Activated T-cell treated with anti-CD3 and anti-CD28 coated beads, Interleukin-2, amount 50 U/mL, for 72 hours (primary cell): Measurements from ENCODE around the gene F12. TPM values are rescaled to one million over a fixed set of nuclear protein-coding genes. Genes with fewer than 3 reads are reported as not detected.

Experiments
- ATAC-seq, 2 donors: fragments of 150-1000 bp; cut with Tn5 transposase; replicated peaks in 1 of 2; 2 replicates each; pipeline ENCODE4 v1.10.0; 2021; ENCODE audit warnings: moderate library complexity in 2 of 2, mild to moderate bottlenecking in 1 of 2
- DNase-seq, 2 donors: peaks; one replicate each; pipeline ENCODE4 v3.0.0; 2021 to 2022; ENCODE audit warnings: mixed read lengths in 1 of 2
- H3K27ac Mint-ChIP-seq: one replicate; pipeline ENCODE4 v1.8.0; 2022; ENCODE audit warnings: mild to moderate bottlenecking, moderate library complexity, mixed read lengths
- H3K27me3 Mint-ChIP-seq: one replicate; pipeline ENCODE4 v1.8.0; 2022; ENCODE audit warnings: low read depth, mixed read lengths
- H3K36me3 Mint-ChIP-seq, 2 donors: one replicate each; pipeline ENCODE4 v1.8.0; 2022; ENCODE audit warnings: mixed read lengths in 2 of 2, mild to moderate bottlenecking in 1 of 2; ENCODE audit not compliant: insufficient read depth in 2 of 2
- H3K4me1 Mint-ChIP-seq: one replicate; pipeline ENCODE4 v1.8.0; 2022; ENCODE audit warnings: low read depth, mixed read lengths
- H3K4me3 Mint-ChIP-seq, 2 donors: one replicate each; pipeline ENCODE4 v1.8.0; 2022; ENCODE audit warnings: mild to moderate bottlenecking in 2 of 2, mixed read lengths in 2 of 2, moderate library complexity in 2 of 2
- H3K9me3 Mint-ChIP-seq, 2 donors: one replicate each; pipeline ENCODE4 v1.8.0; 2022; ENCODE audit warnings: mixed read lengths in 2 of 2
- total RNA-seq, 2 donors: library from RNA; stranded (reverse); gene quantifications; one replicate each; pipeline ENCODE4 v1.2.3, GENCODE V29; 2022

Gene F12
- total RNA-seq, 2 donors from 2014 or later: 6.5 to 6.7 TPM

GRCh38 chr5:177359451-177359851 is 49.9 kb downstream of the F12 start:
- peak overlapping the region; percentile 80 for H3K27ac Mint-ChIP-seq
- ATAC-seq (no peak), DNase-seq (no peak)
- peaks cover 80% of the 10 kb centered on the region for H3K4me1 Mint-ChIP-seq
- H3K36me3 Mint-ChIP-seq: peaks cover 6% of the 10 kb centered on the region in 2 donors
- peak overlapping the region; percentile 73 to 87 for H3K4me3 Mint-ChIP-seq
- no peaks in the 10 kb centered on the region for H3K27me3 Mint-ChIP-seq
- peaks cover 0 to 1% of the 10 kb centered on the region in 2 donors for H3K9me3 Mint-ChIP-seq

GRCh38 chr5:177358370-177358819 is 51.0 kb downstream of the F12 start:
- Mint-ChIP-seq H3K27me3 (no peaks in the 10 kb centered on the region), H3K36me3 (peaks cover 6% of the 10 kb centered on the region in 2 donors), H3K9me3 (peaks cover 0 to 1% of the 10 kb centered on the region in 2 donors), H3K4me3 (peak overlapping the region; percentile 73 to 87), H3K27ac (peak overlapping the region; percentile 80), H3K4me1 (peaks cover 70% of the 10 kb centered on the region)
- no peak for DNase-seq
- no peak for ATAC-seq

GRCh38 chr5:177357459-177358351 is 51.7 kb downstream of the F12 start, which contains the start of gene RGS14:
Gene RGS14, plus strand, starts transcription at chr5:177357924. Its CDS starts 101 bp downstream, at chr5:177358025.
- Mint-ChIP-seq H3K4me3 (peak within 1 kb of the TSS; percentile 73 to 87), H3K9me3 (peaks cover 0 to 1% of the 10 kb centered on the region in 2 donors), H3K27me3 (no peaks in the 10 kb centered on the region), H3K4me1 (peaks cover 66% of the 10 kb centered on the region), H3K36me3 (peaks cover 6% of the 10 kb centered on the region in 2 donors), H3K27ac (peak within 1 kb of the TSS; percentile 80)
- DNase-seq (peak; percentile 70 to 72), ATAC-seq (peak; percentile 94)

GRCh38 chr5:177357146-177357458 is 52.3 kb downstream of the F12 start:
- Mint-ChIP-seq H3K9me3 (peaks cover 0 to 1% of the 10 kb centered on the region in 2 donors), H3K4me3 (peak overlapping the region; percentile 73 to 87), H3K36me3 (peaks cover 6 to 7% of the 10 kb centered on the region in 2 donors), H3K27ac (peak overlapping the region; percentile 69), H3K4me1 (peaks cover 63% of the 10 kb centered on the region), H3K27me3 (no peaks in the 10 kb centered on the region)
- ATAC-seq: no peak
- no peak for DNase-seq

- ATAC-seq (no peak), DNase-seq (no peak)
- H3K27me3 Mint-ChIP-seq: no peaks in the 10 kb centered on the region
- peaks cover 62% of the 10 kb centered on the region for H3K4me1 Mint-ChIP-seq
- no peak overlapping the region for H3K27ac Mint-ChIP-seq
- peak overlapping the region; percentile 73 to 87 for H3K4me3 Mint-ChIP-seq
- H3K36me3 Mint-ChIP-seq: peaks cover 6 to 8% of the 10 kb centered on the region in 2 donors
- peaks cover 0 to 1% of the 10 kb centered on the region in 2 donors for H3K9me3 Mint-ChIP-seq
Observed at GRCh38 chr5:177356746-177357145, 52.6 kb downstream of the F12 start.

- DNase-seq (no peak), ATAC-seq (no peak)
- peak overlapping the region in 1 of 2 donors; percentile 51 for H3K4me3 Mint-ChIP-seq
- H3K9me3 Mint-ChIP-seq: peaks cover 0 to 1% of the 10 kb centered on the region in 2 donors
- peaks cover 53% of the 10 kb centered on the region for H3K4me1 Mint-ChIP-seq
- no peaks in the 10 kb centered on the region for H3K27me3 Mint-ChIP-seq
- H3K27ac Mint-ChIP-seq: no peak overlapping the region
- peaks cover 6 to 8% of the 10 kb centered on the region in 2 donors for H3K36me3 Mint-ChIP-seq
Observed at GRCh38 chr5:177355868-177356168, 53.5 kb downstream of the F12 start.

GRCh38 chr5:177355162-177355867 is 54.0 kb downstream of the F12 start:
- ATAC-seq: no peak
- Mint-ChIP-seq H3K27ac (no peak overlapping the region), H3K36me3 (peaks cover 6 to 8% of the 10 kb centered on the region in 2 donors), H3K27me3 (no peaks in the 10 kb centered on the region), H3K9me3 (peaks cover 0 to 1% of the 10 kb centered on the region in 2 donors), H3K4me3 (no peak overlapping the region), H3K4me1 (peaks cover 53% of the 10 kb centered on the region)
- no peak for DNase-seq

- Mint-ChIP-seq H3K27ac (no peak overlapping the region), H3K27me3 (no peaks in the 10 kb centered on the region), H3K36me3 (peaks cover 6 to 8% of the 10 kb centered on the region in 2 donors), H3K4me1 (peaks cover 53% of the 10 kb centered on the region), H3K4me3 (no peak overlapping the region), H3K9me3 (peaks cover 0 to 1% of the 10 kb centered on the region in 2 donors)
- DNase-seq: no peak
- ATAC-seq: no peak
Observed at GRCh38 chr5:177354711-177355110, 54.7 kb downstream of the F12 start.

- no peak for ATAC-seq
- H3K9me3 Mint-ChIP-seq: peaks cover 0 to 1% of the 10 kb centered on the region in 2 donors
- no peak overlapping the region for H3K4me3 Mint-ChIP-seq
- no peaks in the 10 kb centered on the region for H3K27me3 Mint-ChIP-seq
- H3K27ac Mint-ChIP-seq: no peak overlapping the region
- peaks cover 53% of the 10 kb centered on the region for H3K4me1 Mint-ChIP-seq
- H3K36me3 Mint-ChIP-seq: peaks cover 6 to 11% of the 10 kb centered on the region in 2 donors
- DNase-seq: no peak
Observed at GRCh38 chr5:177354256-177354655, 55.1 kb downstream of the F12 start.

GRCh38 chr5:177353093-177353492 is 56.3 kb downstream of the F12 start:
- Mint-ChIP-seq H3K36me3 (peaks cover 6 to 13% of the 10 kb centered on the region in 2 donors), H3K4me1 (peaks cover 49% of the 10 kb centered on the region), H3K27me3 (no peaks in the 10 kb centered on the region), H3K27ac (no peak overlapping the region), H3K4me3 (peak overlapping the region; percentile 17 to 34), H3K9me3 (peaks cover 0 to 1% of the 10 kb centered on the region in 2 donors)
- DNase-seq (no peak), ATAC-seq (no peak)

Other genes with a start within 250 kb of the F12 start
- 10 to 100 TPM; 26.3 to 29.4 TPM for gene RAB24, start 105.8 kb downstream of the F12 start, total RNA-seq
- 100 to 1,000 TPM; 118 to 128 TPM for gene PRELID1, start 105.8 kb downstream of the F12 start, total RNA-seq
- 10 to 100 TPM; 44.2 to 61.1 TPM for gene MXD3, start 97.7 kb downstream of the F12 start, total RNA-seq
- gene LMAN2, start 57.9 kb downstream of the F12 start, total RNA-seq: 100 to 1,000 TPM; 115 to 124 TPM
- 10 to 100 TPM; 41.3 to 50.8 TPM for gene RGS14, start 51.6 kb downstream of the F12 start, total RNA-seq
- gene SLC34A1, start 25.1 kb downstream of the F12 start, total RNA-seq: under 1 TPM; 0.19 to 0.21 TPM
- not detected for gene PFN3, start 8.9 kb downstream of the F12 start, total RNA-seq
- gene GRK6, start 17.1 kb upstream of the F12 start, total RNA-seq: 100 to 1,000 TPM; 133 to 135 TPM
- 10 to 100 TPM; 12.1 to 16.0 TPM for gene PRR7, start 37.2 kb upstream of the F12 start, total RNA-seq
- 10 to 100 TPM; 69.5 to 98.8 TPM for gene DBN1, start 64.1 kb upstream of the F12 start, total RNA-seq
- gene PDLIM7, start 88.0 kb upstream of the F12 start, total RNA-seq: 10 to 100 TPM; 87.5 to 93.9 TPM
- 1 to 10 TPM; 4.0 to 5.7 TPM for gene DOK3, start 100.3 kb upstream of the F12 start, total RNA-seq
- gene DDX41, start 107.4 kb upstream of the F12 start, total RNA-seq: 100 to 1,000 TPM in 1 of 2 donors, 10 to 100 TPM in 1; 89.2 to 117 TPM
- gene FAM193B, start 145.0 kb upstream of the F12 start, total RNA-seq: 100 to 1,000 TPM in 1 of 2 donors, 10 to 100 TPM in 1; 79.6 to 105 TPM
- gene TMED9, start 182.6 kb upstream of the F12 start, total RNA-seq: 100 to 1,000 TPM in 1 of 2 donors, 10 to 100 TPM in 1; 96.2 to 107 TPM
- 10 to 100 TPM; 14.6 to 16.8 TPM for gene B4GALT7, start 190.6 kb upstream of the F12 start, total RNA-seq